OCI-LY7 (cell line): ENCODE measurements around the gene EID3.

Experiments
- EZH2phosphoT487 ChIP-seq: fragments of 200-600 bp; sonication (generic); IDR thresholded peaks from 2 replicates; pipeline ENCODE4 v1.6.1; 2018; ENCODE audit warnings: low read depth, borderline replicate concordance, mild to moderate bottlenecking, mixed run types, antibody characterized with exemption, low read length, moderate library complexity, mixed read lengths
- TF ChIP-seq, protein P1 (sequence below): fragments of 200-600 bp; sonication (generic); conservative IDR thresholded peaks from 2 replicates; pipeline ENCODE4 v1.5.1; 2014; ENCODE audit warnings: mild to moderate bottlenecking, antibody characterized with exemption, low read length, moderate library complexity, mixed read lengths

DNA sequence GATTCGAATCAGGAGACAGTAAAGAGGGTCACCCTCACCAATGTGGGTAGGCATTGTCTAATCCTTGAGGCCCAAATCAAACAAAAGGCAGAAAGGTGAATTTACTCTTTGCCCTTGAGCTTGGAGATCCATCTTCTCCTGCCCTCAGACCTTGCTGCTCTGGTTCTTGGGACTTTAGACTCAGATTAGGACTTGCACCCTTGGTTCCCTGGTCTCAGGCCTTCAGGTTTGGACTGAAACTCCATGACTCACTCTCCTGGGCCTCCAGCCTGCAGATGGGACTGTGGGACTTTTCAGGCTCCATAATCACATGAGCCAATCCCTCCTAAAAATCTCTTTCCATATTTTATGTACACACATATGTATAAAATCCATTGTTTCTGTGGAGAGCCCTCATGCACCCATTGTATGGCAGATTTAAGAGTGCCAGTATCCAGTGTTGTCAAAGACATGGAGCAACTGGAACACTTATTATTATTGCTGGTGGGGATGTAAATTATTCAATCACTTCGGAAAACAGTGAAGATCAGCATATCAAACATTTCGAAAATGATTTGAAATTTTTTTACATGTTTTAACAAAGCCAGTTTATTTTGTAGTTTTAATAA, 48.7 kb downstream of the EID3 start:
- TF ChIP-seq EZH2phosphoT487: no peak
- TF ChIP-seq, protein P1, sequence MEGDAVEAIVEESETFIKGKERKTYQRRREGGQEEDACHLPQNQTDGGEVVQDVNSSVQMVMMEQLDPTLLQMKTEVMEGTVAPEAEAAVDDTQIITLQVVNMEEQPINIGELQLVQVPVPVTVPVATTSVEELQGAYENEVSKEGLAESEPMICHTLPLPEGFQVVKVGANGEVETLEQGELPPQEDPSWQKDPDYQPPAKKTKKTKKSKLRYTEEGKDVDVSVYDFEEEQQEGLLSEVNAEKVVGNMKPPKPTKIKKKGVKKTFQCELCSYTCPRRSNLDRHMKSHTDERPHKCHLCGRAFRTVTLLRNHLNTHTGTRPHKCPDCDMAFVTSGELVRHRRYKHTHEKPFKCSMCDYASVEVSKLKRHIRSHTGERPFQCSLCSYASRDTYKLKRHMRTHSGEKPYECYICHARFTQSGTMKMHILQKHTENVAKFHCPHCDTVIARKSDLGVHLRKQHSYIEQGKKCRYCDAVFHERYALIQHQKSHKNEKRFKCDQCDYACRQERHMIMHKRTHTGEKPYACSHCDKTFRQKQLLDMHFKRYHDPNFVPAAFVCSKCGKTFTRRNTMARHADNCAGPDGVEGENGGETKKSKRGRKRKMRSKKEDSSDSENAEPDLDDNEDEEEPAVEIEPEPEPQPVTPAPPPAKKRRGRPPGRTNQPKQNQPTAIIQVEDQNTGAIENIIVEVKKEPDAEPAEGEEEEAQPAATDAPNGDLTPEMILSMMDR: no peak
